GM21619 (cell line): ENCODE results near the gene DAAM2.

Source experiments
- ATAC-seq: cut with Tn5 transposase; IDR thresholded peaks from one replicate; pipeline ENCODE4 v1.9.1; 2021; ENCODE audit not compliant: unreplicated experiment

The DAAM2 gene

DNA sequence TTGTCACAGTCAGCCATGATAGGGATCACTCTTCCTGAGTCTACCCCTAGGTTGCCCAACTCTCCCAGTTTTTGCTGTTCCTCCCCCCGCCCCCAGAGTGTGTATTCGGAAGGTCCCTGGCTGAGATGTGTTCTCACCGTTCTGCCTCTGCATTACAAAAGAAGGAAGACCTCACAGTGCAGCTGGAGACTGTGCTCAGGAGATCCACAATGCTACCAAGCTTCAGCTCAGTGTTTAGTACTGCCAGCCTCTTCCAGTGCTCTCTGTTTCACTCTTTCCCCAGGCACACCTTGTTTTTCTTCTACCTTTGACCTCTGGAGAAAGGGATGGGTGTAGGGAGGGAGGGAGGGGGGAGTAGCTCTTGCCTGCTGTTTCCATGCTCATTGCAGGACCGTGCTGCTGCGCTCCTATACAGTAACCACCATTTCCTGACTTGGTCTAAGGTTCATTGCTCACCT lies 155.5 kb downstream of the DAAM2 start:
- ATAC-seq, result no peak

DNA sequence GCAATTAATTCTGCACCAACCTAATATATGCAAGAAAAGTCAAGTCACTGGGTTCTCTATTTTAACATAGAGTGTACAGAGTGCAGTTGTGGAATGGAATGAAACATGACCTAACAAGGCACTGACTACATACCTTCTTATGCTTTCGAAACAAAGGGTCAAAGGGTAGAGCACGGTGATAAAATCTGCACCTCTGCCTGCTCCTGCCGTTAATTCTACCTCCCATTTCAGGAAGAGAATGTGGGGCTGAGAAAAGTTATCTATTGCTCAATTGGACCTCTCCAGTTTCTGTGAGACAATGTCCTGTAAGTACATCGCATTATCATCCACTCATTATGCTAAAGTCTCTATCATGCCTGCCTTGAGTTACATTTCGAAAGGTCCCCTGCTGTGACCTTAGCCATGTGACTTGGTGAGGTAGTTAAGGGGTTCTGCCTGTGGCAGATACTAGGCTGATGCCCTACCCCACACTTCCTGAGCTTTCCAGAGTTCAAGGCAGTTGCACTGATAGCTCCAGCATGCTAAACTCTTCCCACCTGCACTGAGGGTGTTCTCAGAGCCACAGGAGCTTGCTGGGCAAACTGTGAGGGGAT lies 156.1 kb downstream of the DAAM2 start:
- no peak for ATAC-seq

DNA sequence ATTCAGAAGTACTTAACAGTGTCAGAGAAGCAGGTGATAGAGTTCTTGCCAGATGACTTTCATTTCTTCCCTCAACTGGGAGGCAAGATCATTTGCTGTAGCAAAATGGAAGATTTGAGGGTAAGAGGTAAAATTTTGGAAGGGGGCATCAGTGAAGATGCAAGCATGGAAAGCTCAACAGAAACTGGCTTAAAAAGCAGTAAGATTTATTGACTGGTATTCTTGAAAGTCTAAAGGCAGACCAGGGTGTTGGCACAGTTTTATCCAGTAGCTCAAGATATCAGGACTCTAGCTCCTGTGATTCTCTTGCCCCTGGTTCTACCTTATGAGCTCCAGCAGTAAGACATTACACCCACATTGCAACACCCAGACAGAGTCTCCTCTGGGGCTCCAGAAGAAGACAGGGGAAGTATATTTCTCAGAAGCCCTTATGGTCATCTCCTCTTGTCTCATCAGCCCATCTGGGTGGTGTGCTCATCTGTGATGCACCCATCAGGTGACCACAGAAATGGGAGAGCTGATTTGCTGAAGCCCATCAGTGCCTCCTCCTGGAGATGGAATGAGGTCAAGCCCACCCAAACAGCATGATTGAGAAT lies 158.0 kb downstream of the DAAM2 start:
- ATAC-seq, result no peak

DNA sequence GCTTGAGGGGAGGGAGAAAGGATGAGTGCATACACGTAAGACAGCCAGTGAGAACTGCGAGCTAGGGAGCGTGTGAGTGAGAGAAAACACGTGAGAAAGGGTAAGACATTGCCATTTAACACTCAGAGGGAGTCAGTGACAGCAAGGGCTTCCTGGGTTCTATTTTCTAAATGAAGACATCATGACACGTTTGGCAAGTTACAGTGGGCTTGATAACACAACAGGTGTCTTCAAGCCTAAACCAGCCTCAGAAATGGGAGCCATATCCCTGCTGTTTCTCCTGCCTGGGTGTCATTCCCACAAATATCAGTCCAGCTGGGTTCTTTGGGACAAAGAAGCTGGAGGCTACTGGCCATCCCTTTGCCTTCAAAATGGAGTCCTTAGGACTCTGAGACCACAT lies 159.0 kb downstream of the DAAM2 start:
- no peak for ATAC-seq

DNA sequence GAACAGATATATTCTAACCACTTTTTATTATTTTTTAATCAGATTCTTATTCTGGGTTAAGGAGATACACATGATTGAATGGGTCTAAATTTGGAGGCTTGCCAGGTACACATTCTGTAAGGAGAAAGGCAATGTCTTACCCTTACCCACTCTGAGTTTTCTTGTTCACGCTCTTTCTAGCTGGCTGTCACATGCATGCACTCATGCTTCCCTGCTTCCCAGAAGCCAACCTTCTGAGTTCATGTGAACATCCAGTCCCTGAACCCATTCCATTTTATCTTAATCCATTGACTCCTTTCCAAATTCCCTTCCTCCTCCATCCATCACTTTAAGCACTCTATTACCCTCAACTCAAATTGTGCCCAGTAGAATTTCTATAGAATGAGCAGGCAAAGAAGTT lies 159.5 kb downstream of the DAAM2 start:
- ATAC-seq, result no peak

DNA sequence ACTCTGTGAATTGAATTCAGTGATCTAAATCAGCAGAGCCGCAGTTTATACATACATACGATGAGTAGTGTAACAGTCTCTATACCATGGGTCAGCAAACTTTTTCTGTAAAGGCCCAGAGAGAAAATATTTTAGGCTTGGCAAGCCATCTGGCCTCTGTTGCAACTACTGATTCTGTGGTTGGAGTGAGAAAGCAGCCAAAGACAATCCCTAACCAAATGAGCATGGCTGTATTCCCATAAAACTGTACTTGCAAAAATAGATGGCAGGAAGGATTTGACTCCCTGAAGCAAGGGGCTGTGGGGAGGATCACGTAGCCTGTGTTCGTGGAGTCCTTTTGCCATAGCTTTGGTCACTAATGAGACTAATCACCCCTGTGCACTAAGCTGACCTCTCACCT lies 160.0 kb downstream of the DAAM2 start:
- ATAC-seq, result no peak

DNA sequence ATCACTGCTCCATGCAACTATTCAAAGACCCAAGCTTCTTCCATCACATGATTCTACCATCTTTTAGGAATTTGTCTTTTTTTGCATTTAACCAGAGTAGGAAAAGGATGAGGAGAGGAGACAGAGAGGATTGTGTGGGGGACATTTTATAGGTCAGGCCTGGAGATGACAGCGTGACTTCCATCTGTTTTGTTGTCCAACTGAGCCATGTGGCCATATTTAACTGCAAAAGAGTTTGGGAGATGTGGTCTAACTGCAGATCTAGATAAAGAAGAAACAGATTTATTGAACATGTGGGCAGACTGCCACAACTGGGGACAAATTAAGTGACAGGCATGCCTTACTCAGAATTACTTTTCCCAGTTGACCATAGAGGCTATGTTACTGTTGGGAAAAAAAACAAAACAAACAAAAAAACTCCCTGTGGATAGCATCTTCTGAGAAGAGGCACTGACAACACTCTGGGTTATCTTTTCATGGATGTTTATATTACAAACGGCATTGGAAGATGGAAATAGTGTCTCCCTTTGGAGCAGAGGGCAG lies 161.0 kb downstream of the DAAM2 start:
- ATAC-seq, result no peak
